ENCODE data around the gene NAIF1.
"Not testable (repeated sequence)": the region's sequence is repeated elsewhere in the genome, so short reads cannot be mapped to it uniquely, and the experiment has no call there.

Gene NAIF1

DNA sequence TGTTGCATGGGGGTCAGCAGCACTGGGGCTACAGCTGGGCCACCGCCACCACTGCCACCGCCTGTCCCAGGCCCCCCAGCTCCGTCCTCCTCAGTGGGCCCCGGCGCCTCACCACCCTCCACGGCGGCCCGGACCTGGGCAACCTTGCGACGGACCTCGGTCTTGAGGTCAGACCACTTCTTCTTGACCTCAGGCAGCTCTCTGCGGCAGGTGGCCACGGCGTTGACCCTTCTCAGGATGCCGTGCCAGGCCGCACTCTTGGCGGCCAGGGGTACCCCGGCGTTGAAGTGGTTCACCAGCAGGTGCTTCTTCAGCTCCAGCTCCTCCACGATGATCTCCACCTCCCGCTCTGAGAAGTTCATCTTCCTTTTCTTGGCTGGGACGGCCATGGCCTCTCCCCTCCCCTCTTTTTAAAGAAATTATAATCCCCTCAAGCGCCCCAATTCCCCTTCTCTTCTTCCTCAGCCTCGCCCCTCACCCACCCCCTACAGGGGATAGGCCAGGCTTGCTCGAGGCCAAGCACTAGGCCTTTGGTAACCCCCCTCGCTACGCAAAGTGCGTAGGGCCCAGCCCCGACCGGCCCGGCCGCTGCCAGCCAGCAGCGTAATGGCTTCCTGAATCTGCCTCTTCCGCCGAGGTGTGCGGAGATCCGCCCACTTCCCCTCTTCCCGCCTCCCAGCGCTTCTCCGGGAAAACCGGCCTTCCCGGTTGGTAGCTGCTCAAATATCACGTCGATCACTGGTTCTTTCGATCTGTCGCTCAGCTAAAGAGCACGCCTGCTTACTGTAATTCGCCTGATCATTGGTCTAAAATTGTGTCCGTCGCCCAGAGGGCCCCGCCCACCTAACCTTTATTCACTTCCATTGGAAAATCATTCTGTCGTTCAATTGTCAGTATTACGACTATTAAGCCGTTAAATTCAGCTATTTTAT lies at the start of gene NAIF1:
NAIF1 (minus strand) TSS at position 608 of the 932 bp plus-strand sequence; CDS start at position 389, 219 bp downstream.
- DNase-seq: peak; percentile 99

- no peak for DNase-seq
Measured at GRCh38 chr9:128116104-128117083, 49.3 kb upstream of the NAIF1 start.

DNA sequence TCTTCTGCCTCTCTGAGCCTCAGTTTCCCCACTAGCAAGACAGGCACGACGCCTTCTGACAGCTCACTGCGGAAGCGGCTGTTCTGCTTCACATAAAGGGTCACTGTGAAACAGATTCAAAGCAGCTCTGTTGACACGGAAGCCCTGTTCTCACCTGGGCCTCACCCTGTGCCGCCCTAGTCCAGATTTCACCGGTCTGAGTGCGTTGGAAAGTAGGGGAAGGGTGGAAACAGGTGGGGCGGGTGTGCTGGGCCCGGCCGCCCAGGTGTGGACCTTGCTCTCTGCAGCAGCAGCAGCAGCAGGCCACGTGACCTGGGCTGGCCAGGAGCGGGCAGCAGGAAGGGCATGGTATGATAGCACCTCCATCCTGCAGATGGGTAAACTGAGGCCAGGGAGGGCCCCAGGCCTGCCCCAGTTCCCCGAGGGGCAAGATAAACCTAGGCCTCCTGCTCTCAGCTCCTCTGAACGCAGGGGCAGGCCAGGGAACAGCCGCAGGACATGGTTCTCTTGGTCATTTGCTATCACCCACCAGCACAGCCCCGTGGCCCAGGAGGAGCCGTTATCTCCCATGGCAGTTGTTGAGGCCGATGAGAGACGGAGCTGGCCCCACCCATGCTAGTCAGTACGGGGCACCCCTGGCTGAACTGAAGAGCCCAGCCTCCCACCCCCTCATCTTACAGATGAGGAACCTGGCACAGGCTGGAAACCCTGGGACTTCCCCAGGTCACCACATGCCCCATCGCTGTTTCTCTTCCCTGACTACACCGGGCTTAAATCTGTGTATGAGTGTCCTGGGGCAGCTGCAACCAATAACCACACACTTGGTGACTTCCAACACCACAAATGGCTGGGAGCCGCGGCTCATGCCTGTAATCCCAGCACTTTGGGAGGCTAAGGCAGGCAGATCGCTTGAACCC lies 48.3 kb upstream of the NAIF1 start:
- no peak for DNase-seq

GRCh38 chr9:128114326-128115186 lies 47.4 kb upstream of the NAIF1 start:
- no peak for DNase-seq

DNA sequence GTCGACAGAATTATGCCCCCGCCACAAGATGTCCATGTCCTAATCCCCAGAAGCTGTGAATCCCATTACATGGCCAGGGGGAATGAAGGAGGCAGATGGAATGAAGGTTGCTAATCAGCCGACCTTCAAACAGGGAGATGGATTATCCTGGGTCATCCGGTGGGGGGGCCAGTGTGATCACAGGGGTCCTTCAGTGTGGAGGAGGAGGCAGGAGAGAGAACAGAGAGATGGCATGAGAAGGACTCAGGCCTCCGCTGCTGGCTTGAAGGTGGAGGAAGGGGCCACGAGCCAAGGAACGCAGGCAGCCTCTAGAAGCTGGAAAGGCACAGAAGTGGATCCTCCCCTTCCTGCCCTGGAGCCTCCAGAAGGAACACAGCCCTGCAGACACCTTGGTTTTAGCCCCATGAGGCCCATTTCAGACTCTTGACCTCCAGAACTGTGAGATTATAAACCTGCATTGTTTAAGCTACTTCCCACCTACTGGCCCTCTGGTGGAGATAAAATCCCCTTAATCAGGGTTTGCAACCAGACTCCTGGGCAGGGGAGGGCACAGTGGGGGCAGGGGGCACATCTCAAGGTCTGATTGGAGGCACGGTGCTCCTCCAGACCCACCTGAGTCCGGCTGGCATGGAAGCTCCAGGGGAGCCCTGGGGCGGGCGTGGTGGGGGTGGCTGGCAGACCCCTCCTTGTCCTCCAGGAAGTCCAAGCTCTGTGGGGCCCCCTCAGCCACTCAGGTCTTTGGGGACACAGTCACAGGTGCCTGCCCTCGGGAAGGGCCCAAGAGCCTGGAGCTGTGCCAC lies 46.6 kb upstream of the NAIF1 start:
- no peak for DNase-seq

GRCh38 chr9:128111726-128112125 lies 44.6 kb upstream of the NAIF1 start:
- DNase-seq: not testable (repeated sequence)

GRCh38 chr9:128109050-128109709 lies 42.1 kb upstream of the NAIF1 start:
- no peak for DNase-seq

DNA sequence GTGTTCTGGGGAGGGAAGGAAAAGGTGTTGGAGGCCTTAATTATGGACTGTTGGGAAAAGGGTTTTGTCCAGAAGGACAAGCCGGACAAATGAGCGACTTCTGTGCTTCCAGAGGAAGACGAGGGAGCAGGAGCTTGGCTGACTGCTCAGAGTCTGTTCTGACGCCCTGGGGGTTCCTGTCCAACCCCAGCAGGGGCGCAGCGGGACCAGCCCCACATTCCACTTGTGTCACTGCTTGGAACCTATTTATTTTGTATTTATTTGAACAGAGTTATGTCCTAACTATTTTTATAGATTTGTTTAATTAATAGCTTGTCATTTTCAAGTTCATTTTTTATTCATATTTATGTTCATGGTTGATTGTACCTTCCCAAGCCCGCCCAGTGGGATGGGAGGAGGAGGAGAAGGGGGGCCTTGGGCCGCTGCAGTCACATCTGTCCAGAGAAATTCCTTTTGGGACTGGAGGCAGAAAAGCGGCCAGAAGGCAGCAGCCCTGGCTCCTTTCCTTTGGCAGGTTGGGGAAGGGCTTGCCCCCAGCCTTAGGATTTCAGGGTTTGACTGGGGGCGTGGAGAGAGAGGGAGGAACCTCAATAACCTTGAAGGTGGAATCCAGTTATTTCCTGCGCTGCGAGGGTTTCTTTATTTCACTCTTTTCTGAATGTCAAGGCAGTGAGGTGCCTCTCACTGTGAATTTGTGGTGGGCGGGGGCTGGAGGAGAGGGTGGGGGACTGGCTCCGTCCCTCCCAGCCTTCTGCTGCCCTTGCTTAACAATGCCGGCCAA lies 41.3 kb upstream of the NAIF1 start:
- no peak for DNase-seq

- DNase-seq: no peak
Measured at GRCh38 chr9:128107468-128108268, 40.5 kb upstream of the NAIF1 start.

DNA sequence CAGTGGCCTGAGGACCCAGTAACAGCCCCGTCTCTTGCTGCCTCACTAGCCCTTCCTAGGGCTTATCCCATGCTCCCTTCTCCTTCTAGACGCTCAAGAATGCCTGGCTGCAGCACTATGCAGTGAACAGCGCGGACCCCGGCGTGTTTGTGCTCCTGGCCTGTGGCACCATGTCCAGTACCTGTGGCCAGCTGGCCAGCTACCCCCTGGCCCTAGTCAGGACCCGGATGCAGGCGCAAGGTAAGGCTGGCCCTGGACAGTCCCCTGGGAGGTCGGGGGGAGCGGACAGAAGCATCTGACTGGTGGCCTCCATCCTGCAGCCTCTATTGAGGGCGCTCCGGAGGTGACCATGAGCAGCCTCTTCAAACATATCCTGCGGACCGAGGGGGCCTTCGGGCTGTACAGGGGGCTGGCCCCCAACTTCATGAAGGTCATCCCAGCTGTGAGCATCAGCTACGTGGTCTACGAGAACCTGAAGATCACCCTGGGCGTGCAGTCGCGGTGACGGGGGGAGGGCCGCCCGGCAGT lies 39.9 kb upstream of the NAIF1 start:
- DNase-seq: no peak

DNA sequence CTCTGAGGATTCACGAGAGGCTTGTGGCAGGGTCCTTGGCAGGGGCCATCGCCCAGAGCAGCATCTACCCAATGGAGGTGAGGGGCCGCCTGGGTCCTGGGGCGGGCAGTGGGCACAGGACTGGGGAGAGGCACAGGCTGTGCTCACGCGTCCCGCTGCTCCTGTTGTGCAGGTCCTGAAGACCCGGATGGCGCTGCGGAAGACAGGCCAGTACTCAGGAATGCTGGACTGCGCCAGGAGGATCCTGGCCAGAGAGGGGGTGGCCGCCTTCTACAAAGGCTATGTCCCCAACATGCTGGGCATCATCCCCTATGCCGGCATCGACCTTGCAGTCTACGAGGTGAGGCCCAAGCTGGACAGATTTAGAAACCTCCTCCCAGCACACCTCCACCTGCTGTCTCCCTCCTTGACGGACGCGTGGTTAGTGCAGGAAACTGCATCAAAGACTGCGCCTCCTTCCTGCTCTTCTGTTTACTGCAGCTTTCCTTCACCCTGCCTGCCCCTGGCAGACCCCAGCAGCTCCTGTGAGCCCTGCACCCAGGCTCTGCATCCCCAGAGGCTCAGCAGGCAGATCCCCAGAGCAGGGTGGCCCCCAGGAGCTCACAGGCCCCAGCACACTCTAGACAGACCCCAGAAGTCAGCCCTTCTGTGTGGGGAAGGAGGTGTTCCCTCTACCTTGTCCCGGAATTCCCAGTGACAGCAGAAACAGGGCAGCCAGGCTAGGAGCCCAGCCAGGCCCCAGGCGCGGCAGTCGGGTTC lies 39.2 kb upstream of the NAIF1 start:
- DNase-seq: no peak

DNA sequence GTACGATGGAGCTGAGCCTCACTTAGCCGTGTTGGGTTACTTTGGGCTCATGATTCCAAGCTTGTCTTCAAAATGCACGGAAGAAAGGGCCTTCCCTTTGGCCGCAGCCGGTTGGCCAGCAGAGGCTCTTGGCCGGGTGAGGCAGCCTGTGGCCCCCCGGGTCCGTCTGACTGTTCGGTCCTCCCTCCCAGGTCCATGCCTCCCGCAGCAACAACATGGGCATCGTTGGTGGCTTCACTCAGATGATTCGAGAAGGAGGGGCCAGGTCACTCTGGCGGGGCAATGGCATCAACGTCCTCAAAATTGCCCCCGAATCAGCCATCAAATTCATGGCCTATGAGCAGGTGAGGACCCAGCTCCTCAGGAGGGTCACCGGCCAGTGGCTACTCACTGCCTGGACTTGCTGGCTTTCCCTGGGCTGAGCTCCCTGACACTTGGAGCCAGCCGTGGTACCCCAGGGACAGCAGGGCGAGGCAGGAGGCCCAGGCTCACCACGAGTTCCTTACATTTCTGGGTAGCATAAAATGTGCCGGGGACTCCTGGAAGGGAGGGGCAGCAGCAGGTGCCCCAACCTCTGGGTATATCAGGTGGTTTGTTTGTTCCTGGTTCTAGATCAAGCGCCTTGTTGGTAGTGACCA lies 38.5 kb upstream of the NAIF1 start:
- no peak for DNase-seq

DNA sequence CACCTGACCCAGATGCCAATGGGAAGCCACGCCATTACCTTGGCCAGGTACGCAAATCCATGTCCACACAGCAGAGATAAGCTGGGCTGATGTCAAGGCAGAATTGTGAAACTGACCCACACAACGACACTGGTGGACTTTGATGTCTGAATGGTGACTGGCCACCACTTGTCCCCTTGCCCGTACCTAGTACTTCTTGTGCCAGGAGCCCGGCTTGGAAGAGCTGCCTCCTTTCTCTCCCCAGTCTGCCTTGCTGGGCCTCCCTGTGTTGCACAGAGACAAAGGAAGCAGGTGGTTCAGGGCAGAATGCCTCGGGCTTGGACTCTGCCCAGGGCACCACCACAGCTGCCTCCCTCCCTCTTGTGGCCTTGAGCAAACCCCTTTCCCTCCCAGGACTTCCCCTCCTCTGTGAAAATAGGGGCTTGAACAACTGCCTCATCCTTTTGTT lies 37.1 kb upstream of the NAIF1 start:
- peak; percentile 35 for DNase-seq

DNA sequence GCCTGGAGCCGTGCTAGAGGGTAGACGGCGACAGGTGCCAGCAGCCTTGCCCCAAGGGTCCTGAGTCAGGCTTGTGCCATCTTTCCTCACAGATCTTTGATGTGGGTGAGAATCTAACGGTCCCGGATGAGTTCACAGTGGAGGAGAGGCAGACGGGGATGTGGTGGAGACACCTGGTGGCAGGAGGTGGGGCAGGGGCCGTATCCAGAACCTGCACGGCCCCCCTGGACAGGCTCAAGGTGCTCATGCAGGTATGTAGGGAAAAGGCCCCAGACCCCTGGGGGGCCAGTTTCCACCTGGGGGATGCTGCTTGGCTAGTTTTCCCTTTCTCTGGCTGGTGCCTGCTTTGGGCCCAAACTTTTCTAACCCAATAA lies 36.5 kb upstream of the NAIF1 start:
- no peak for DNase-seq

DNA sequence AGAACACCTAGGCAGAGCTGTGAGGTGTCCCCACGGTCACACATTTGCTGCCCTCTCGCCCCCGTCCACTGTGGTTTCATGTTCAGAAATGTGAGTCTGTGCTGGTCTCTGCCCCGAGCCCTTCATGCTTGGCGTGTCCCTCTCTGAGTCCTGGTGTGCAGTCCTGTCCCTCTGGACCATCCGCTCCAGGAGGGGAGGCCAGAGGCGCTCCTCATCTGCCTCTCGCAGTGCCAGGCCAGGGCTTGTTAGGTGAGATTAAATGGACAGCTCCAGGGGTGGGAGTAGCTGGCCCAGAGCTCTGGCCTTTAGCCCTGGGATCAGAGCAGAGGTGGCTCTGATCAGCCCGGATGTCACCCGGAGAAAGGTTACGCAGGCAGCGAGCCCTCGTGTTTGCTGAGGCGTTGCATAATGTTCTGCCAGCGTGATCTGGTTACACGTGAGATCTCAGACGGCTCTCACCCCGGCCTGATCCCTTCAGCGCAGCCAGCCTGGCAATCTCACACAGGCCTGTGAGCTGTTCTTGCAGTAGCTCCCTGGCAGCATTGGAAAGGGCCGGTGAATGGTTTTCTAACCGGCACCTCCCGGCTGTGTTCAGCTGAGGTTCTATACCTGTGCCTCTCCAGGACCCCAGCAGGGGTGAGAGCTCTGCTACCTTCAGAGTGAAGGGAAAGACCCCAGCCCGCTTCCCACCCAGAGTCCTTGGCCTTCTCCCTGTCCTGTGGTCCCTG lies 35.9 kb upstream of the NAIF1 start:
- no peak for DNase-seq

DNA sequence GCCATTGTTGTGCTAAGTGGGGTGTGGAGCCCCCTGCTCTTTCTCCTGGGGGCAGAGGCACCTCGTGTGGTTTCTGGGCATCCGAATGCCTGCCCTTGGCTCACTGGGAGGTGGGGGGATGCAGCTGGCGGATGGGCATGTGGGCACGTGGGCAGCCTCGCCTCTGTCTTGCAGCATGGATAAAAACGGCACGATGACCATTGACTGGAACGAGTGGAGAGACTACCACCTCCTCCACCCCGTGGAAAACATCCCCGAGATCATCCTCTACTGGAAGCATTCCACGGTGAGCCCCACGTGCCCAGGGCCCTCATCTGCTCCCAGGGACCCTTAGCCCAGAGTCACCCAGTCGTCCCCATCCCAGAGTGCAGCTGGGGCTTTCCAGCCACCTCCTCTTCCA lies 35.1 kb upstream of the NAIF1 start:
- DNase-seq: no peak
